Testis (tissue), 3 donors: Measurements from ENCODE around the gene RCAN3. TPM values are rescaled to one million over a fixed set of nuclear protein-coding genes. Genes with fewer than 3 reads are reported as not detected.

ENCODE experiments used
- DNase-seq: peaks from one replicate; pipeline ENCODE4 v3.0.0-alpha.2; 2019
- H3K27ac ChIP-seq, 2 donors: fragments of 200-600 bp; sonication (generic); one replicate each; pipeline ENCODE4 v1.5.1; 2019
- H3K27me3 ChIP-seq: fragments of 200-600 bp; sonication (generic); one replicate; pipeline ENCODE4 v1.5.1; 2019
- H3K36me3 ChIP-seq: fragments of 200-600 bp; sonication (generic); one replicate; pipeline ENCODE4 v1.5.1; 2017; ENCODE audit warnings: low read depth; ENCODE audit errors: missing control alignments
- H3K4me1 ChIP-seq: fragments of 200-600 bp; sonication (generic); one replicate; pipeline ENCODE4 v1.5.1; 2019
- H3K4me3 ChIP-seq, 2 donors: fragments of 200-600 bp; sonication (generic); one replicate each; pipeline ENCODE4 v1.5.1; 2017 to 2019
- H3K9me3 ChIP-seq: fragments of 200-600 bp; sonication (generic); one replicate; pipeline ENCODE4 v1.5.1; 2017
- POLR2A ChIP-seq: fragments of 450-650 bp; IDR thresholded peaks from one replicate; pipeline ENCODE4 v1.6.1; 2017; ENCODE audit warnings: antibody characterized with exemption, mild to moderate bottlenecking, moderate library complexity
- WGBS, 2 donors: methylation state at CpG; one replicate each; pipeline ENCODE4 v1.1.5; 2018; 5-methylcytosine and 5-hydroxymethylcytosine counted together
- intact Hi-C: fragments of 100-400 bp; cut with DNase I; formaldehyde crosslinking; loops from one replicate; pipeline ENCODE4 v1.15.1; 2023; ENCODE audit warnings: low total_unique reads
- polyA plus RNA-seq: library from polyadenylated mRNA; stranded (reverse); fragments of 350-450 nt; fragmentation: Illumina TruSeq; extraction: RNeasy Lipid Tissue Mini Kit (QIAGEN cat#74804); gene quantifications from one replicate; pipeline ENCODE4 v1.2.3, GENCODE V29; 2014; ENCODE audit warnings: low read depth, low replicate concordance; ENCODE audit not compliant: insufficient read depth
- total RNA-seq, 2 donors: library from RNA; depleted of rRNA; stranded (reverse); fragments of >200 nt; gene quantifications; one replicate each; pipeline ENCODE4 v1.2.3, GENCODE V29; 2016
- TF ChIP-seq, protein P1 (sequence below), 3 experiments: fragments of 450-650 bp in 2 of 3; fragments of 200-600 bp in 1 of 3; sonication (generic) in 1 of 3; IDR thresholded peaks; one replicate each; pipeline ENCODE4 v1.5.1; 2016 to 2019; ENCODE audit warnings: antibody characterized with exemption in 3 of 3, mild to moderate bottlenecking in 2 of 3, moderate library complexity in 1 of 3

Gene RCAN3
- total and polyA plus RNA-seq, 3 donors from 2014 or later, result 4.2 to 8.0 (median 7.9) TPM

DNA sequence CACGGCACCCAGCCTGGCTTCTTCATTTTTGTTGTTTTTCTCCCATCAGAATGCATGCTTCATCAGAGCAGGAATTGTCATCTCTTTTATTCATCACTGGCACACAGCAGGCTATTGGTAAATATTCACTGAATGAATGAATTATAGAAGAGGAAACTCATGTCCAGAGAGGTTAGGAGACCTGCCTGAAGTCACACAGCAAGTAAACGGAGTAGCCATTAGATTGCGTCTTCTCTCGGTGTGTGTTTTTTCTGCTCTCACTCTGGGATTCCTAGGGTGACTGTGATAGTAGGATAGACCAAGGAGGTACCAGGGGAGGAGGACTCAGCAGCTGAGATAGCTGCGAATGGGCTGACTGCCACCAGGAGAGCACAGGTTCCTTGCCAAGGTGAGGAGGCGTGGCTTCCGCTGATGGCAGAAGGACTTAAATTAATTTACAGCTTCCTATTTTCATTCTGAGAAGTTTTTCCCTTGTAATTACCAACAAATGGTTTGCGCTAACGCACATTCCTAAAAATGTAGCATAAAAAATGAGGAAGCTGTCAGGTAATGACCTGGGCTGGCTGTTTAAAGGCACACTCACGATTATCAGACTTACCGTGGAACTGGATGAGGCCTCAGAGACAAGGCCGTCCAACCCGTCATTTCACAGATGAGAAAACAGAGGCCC lies 48.8 kb downstream of the RCAN3 start:
- Histone ChIP-seq H3K4me3 (no peak overlapping the region), H3K36me3 (no peaks in the 10 kb centered on the region), H3K9me3 (no peaks in the 10 kb centered on the region), H3K4me1 (no peaks in the 10 kb centered on the region), H3K27me3 (no peaks in the 10 kb centered on the region), H3K27ac (no peak overlapping the region)
- 71 to 81% methylated on average over 13 of the region's 13 CpGs for WGBS, 2 donors
- no peak for DNase-seq
- TF ChIP-seq POLR2A, result no peak
- TF ChIP-seq, protein P1, sequence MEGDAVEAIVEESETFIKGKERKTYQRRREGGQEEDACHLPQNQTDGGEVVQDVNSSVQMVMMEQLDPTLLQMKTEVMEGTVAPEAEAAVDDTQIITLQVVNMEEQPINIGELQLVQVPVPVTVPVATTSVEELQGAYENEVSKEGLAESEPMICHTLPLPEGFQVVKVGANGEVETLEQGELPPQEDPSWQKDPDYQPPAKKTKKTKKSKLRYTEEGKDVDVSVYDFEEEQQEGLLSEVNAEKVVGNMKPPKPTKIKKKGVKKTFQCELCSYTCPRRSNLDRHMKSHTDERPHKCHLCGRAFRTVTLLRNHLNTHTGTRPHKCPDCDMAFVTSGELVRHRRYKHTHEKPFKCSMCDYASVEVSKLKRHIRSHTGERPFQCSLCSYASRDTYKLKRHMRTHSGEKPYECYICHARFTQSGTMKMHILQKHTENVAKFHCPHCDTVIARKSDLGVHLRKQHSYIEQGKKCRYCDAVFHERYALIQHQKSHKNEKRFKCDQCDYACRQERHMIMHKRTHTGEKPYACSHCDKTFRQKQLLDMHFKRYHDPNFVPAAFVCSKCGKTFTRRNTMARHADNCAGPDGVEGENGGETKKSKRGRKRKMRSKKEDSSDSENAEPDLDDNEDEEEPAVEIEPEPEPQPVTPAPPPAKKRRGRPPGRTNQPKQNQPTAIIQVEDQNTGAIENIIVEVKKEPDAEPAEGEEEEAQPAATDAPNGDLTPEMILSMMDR (IDR thresholded peaks at IDR 0.05), result no peak
- intact Hi-C loops, result no loop called here

DNA sequence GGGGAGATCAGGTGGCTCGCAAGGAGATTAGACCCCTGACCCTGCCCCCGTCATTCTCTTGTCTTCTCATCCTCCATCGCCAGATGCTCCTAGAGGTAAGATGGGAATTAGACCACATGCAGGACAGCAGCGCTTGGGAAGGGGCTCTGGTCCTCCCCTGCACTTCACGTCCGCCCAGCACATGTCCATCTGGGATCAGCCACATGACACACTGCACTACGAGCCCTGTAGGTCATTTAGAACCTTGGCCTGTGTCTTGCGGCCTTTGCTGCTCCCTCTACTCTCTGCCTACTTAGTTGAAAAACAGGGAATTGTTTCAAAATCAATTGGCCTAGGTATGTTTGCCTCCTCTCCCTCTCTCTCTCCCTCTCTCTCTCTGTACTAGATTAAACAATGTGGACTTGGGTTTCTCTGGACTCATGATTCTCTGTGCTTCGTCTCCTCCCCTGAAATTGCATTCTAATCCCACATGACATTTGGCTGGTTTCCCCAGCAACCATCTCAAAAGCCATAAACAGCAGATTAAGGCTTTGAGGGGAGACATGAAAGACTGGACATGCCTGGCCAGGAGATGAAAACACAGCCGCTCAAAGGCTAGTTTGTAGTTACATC lies 49.4 kb downstream of the RCAN3 start:
- Histone ChIP-seq H3K4me1 (no peaks in the 10 kb centered on the region), H3K9me3 (no peaks in the 10 kb centered on the region), H3K36me3 (no peaks in the 10 kb centered on the region), H3K27me3 (no peaks in the 10 kb centered on the region), H3K27ac (no peak overlapping the region), H3K4me3 (no peak overlapping the region)
- TF ChIP-seq POLR2A, result no peak
- TF ChIP-seq, protein P1 (IDR thresholded peaks at IDR 0.05), result no peak
- intact Hi-C loops, result no loop called here
- WGBS, 2 donors, result 70 to 71% methylated on average over 10 of the region's 10 CpGs
- no peak for DNase-seq

DNA sequence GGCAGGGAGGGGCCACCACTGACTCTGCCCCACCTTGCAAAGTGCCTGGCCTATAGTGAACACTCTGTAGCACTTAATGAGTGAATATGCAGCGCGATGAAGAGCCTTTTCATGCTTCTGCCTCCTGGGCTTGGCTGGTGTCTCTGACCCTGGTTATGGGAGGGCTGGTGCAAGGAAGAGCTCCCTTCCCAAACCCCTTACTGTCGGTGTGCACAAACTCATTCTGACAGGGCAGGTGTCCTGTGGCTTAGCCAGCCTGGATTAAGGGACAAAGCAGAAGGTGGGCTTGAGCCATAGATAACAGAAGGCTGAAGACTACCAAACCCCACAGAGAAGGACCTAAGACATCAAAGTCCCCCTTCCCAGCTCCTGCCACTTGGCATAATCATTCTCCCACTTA lies 51.3 kb downstream of the RCAN3 start:
- WGBS, 2 donors, result 88 to 90% methylated on average over 3 of the region's 3 CpGs
- Histone ChIP-seq H3K36me3 (no peaks in the 10 kb centered on the region), H3K9me3 (no peaks in the 10 kb centered on the region), H3K4me1 (no peaks in the 10 kb centered on the region), H3K27me3 (no peaks in the 10 kb centered on the region), H3K27ac (no peak overlapping the region), H3K4me3 (no peak overlapping the region)
- TF ChIP-seq, protein P1 (IDR thresholded peaks at IDR 0.05), result no peak
- TF ChIP-seq POLR2A, result no peak
- intact Hi-C loops, result no loop called here
- DNase-seq, result no peak

DNA sequence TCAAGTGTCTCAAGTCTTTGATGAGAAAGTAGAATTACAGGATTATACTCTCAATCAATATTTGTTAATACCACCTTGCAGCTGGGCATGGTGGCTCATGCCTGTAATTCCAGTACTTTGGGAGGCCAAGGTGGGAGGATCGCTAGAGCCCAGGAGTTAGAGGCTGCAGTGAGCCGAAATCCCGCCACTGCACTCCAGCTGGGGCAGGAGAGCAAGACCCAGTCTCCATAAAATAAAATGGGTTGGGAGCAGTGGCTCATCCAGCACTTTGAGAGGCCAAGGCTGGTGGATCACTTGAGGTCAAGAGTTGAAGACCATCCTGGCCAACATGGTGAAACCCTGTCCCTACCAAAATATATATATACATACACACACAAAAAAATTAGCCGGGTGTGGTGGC lies 52.1 kb downstream of the RCAN3 start:
- Histone ChIP-seq H3K36me3 (no peaks in the 10 kb centered on the region), H3K9me3 (no peaks in the 10 kb centered on the region), H3K27me3 (no peaks in the 10 kb centered on the region), H3K4me3 (no peak overlapping the region), H3K4me1 (no peaks in the 10 kb centered on the region), H3K27ac (no peak overlapping the region)
- intact Hi-C loops, result no loop called here
- no peak for TF ChIP-seq POLR2A
- TF ChIP-seq, protein P1 (IDR thresholded peaks at IDR 0.05), result no peak
- DNase-seq, result no peak
- WGBS, 2 donors, result 95% methylated on average over 4 of the region's 4 CpGs
